SK-MEL-5 (cell line): Measurements from ENCODE around the gene RNF31. TPM values are rescaled to one million over a fixed set of nuclear protein-coding genes. Genes with fewer than 3 reads are reported as not detected.

Experiments used
- DNase-seq: peaks from one replicate; pipeline ENCODE4 v3.0.0-alpha.2; 2016; ENCODE audit warnings: low read depth, low spot score
- in situ Hi-C: cut with HindIII; loops from 2 replicates; pipeline ENCODE4 v1.10.0; 2016; ENCODE audit warnings: low sequenced_read_pairs, high pct_unique_total_duplicates, low pct_unique_long_range_greater_than_20kb
- total RNA-seq: library from RNA; depleted of rRNA; stranded (reverse); fragments of >200 nt; shearing (Covaris generic); gene quantifications from 2 replicates; pipeline ENCODE4 v1.2.3, GENCODE V29; 2014

RNF31 gene
- total RNA-seq, 1 experiment from 2014 or later, result 47.2 TPM

DNA sequence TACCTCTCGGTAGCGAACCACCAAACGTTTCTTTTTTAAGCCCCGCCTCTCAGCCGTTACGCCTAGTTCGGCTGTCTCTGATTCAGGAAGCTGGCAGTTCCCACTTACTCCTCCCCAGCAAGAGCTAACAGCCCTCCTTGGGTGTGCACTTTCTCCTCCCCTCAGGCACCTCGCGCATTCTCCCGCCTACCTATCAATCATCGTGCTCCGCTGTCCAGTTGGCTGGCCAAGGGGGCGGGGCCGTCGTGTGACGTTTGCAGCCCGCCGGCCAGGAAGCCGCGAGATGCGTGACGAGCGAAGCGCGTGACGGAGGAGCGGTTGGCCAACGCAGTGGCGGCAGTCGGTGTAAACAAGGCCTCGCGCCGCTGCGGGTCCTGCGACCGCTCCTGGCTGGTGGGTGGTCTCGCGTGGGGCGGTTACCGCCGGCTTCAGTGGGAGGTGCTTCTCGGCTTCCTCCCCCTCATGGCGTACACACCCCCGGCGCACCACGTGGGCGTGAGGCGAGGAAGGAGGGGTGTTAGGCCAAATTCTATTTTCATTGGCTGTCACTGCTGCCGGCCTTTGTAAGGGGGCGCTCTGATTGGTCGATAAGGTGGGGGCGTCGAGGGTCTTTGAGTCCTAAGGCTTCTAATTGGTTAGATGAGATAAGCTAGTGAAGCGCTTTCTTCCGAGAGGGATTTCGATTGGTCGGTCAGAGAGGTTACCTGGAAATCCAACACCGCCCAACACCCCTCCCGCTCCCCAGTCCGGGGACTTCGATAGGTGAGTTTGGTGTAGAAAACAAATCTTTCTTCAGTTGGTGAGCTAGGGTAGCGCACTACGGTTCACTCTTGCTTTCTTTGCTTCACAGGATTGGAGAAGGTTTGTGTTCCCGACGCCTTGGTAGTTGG, 32.5 kb upstream of the RNF31 start, which contains the start of the genes DCAF11 and NRL:
TSS of gene DCAF11 (plus strand) at position 246 of the 890 bp plus-strand sequence. CDS start 818 bp downstream, outside the sequence.
TSS of gene NRL (minus strand) at position 418 of the 890 bp plus-strand sequence. CDS start 32,101 bp downstream, outside the sequence.
- in situ Hi-C loops, result no loop called here
- peak; percentile 99 for DNase-seq

DNA sequence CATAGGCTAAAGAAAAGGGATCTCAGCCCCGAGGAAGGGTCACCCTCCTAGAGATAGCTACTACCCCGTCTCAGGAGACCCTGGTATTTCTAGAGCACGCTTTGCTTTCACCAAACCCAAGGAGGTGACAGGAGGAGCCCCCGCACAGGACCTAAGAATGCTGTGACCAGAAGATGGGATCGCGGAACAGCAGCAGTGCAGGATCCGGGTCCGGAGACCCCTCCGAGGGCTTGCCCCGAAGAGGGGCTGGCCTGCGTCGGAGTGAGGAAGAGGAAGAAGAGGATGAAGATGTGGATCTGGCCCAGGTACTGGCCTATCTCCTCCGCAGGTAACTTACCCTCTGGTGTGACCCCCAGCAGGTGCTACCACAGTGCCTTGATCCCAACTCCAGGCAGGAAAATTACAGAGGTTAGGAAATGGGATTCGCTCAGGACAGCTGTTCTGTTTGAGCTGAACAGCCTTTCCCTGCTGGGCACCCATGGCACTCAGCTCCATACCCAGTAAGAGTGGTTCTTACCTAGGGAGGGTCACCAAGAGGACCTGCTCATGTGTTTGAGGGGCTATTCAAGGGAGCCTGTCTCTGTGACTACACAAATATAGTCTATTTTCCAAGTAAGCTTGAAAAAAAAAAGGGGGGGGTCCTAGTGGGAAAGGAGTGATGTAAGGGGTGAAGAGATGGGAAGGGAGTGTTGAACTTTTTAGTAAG, 31.7 kb upstream of the RNF31 start:
- in situ Hi-C loops, result no loop called here
- DNase-seq, result no peak

DNA sequence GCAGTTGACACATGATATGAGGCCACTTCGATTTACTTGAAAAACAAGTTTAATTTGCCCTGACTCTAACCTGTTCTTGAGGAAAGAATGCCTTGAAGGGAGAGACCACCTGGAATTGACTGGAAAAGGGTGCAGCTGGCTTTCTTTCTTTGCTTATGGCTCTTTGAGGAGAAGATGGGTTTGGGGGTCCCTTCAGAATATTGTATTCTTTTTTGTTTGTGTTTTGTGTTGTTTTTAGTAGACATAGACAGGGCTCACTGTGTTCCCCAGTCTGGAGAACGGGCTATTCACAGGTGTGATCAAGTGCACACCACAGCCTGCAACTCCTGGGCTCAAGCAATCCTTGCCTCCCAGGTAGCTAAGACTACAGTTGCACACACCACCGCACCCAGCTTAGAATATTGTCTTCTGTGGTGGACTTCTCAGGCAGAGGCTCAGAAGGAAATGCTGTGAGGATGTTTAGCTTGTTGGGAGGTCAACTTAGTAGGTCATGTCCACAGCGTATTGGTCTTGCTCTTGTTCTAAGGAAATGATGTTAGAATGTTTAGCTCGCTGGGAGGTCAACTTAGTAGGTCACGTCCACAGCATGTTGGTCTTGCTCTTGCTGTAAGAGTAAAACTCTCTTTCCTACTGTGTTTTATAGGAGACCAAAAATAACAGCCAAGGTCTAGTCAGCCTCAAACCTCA, 31.0 kb upstream of the RNF31 start:
- in situ Hi-C loops, result no loop called here
- no peak for DNase-seq

- in situ Hi-C loops, result no loop called here
- DNase-seq, result no peak
These were observed 30.1 kb upstream of the RNF31 start for GRCh38 chr14:24117179-24117578.

DNA sequence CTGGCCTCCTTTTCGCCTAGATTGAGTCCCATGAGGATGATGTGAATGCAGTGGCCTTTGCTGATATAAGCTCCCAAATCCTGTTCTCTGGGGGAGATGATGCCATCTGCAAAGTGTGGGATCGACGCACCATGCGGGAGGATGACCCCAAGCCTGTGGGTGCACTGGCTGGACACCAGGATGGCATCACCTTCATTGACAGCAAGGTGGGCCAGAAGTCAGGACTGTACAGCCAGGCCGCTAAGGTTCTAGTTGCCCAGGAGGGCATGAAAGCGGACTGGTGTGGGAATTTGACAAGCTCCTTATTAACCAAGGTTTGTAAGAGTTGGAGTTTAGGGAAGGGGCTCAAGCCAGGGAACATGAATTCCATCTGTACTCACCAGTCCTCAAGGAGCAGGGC, 27.6 kb upstream of the RNF31 start:
- no peak for DNase-seq
- in situ Hi-C loops, result no loop called here

DNA sequence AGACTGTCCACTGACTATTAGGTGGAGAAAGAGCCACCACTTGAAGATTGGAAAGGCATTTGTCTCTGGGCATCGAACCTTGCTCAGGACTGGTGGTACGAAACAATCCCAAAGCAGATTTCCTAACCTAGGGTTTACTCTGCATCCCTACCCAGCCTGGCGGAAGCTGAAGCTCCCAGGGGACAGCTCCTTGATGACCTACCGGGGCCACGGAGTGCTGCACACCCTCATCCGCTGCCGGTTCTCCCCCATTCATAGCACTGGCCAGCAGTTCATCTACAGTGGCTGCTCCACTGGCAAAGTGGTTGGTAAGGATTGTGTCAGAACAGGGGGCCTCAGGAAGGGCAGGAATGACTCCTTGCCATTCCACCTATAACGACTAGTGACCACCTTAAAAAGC, 26.1 kb upstream of the RNF31 start:
- in situ Hi-C loops, result no loop called here
- DNase-seq, result no peak

DNA sequence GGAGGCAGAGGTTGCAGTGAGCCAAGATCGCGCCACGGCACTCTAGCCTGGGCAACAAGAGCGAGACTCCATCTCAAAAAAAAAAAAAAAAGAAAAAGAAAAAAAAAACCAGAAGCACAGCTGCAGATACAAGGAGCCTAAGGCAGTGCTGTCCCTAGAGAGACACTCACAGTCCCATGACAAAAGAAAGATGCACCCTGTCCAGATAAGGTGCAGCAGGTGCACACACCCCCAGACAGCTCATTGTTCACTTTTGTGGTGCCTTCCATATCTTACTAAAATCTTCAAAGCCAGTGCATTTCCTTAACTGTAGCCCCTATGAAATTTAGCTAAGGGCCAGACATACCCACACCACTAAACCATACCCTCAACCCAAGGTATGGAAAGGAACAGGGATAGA, 24.9 kb upstream of the RNF31 start:
- in situ Hi-C loops, result no loop called here
- no peak for DNase-seq

- in situ Hi-C loops, result no loop called here
- no peak for DNase-seq
These were observed 24.4 kb upstream of the RNF31 start for GRCh38 chr14:24122898-24123297.

- in situ Hi-C loops, result no loop called here
These were observed 23.6 kb upstream of the RNF31 start for GRCh38 chr14:24123424-24124417.

DNA sequence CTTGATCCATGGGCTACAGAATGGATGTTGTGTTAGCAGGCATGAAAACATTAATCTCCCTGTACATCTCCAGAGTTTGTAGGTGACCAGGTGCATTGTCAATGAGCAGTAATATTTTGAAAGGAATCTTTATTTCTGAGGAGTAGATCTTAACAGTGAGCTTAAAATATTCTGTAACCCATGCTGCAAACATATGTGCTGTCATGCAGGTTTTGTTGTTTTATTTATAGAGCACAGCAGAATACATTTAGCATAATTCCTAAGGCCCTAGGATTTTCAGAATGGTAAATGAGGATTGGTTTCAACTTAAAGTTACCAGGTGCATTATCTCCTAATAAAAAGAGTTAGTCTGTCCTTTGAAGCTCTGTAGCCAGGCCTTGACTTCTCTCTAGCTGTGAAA, 20.4 kb upstream of the RNF31 start:
- in situ Hi-C loops, result no loop called here

More at GRCh38 chr14:24123424-24124417, 23.6 kb upstream of the RNF31 start:
- DNase-seq, result no peak

DNA sequence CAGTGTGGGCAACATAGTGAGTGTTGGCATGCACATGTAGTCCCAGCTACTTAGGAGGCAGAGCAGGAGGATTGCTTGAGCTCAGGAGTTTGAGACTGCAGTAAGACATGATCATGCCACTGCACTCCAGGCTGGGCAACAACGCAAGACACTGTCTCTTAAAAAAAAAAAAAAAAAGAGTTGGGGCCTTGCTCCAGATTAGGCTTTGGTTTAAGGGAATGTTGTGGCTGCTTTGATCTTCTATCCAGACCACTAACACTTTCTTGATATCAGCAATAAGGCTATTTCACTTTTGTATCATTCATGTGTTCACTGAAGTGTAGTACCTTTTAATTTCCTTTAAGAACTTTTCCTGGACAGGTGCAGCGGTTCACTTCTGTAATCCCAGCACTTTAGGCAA, 19.6 kb upstream of the RNF31 start:
- no peak for DNase-seq
- in situ Hi-C loops, result no loop called here

More for the DNA sequence above, 20.4 kb upstream of the RNF31 start:
- no peak for DNase-seq

DNA sequence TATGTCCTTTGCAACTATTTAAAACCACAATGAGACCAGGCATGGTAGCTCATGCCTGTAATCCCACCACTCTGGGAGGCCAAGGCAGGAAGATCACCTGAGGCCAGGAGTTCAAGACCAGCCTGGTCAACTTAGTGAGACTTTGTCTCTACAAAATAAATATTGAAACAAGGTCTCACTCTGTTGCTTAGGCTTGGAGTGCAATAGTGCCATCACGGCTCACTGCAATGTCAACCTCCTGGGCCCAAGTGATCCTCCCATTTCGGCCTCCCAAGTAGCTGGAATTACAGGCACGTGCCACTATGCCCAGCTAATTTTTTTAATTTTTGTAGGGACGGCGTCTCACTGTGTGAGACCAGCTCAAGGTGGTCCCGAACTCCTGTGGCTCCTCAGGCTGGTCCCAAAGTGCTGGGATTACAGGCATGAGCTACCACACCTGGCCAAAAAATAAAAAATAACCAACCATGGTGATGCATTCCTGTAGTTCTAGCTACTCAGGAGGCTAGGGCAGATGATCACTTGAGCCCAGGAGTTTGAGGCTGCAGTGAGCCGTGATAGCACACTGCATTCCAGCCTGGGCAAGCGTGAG, 17.8 kb upstream of the RNF31 start:
- no peak for DNase-seq
- in situ Hi-C loops, result no loop called here

GRCh38 chr14:24130380-24130716, 16.9 kb upstream of the RNF31 start, which contains the start of gene FITM1:
TSS of gene FITM1 (plus strand) at chr14:24130659. CDS start at chr14:24131564, 905 bp downstream.
- in situ Hi-C loops, result no loop called here

DNA sequence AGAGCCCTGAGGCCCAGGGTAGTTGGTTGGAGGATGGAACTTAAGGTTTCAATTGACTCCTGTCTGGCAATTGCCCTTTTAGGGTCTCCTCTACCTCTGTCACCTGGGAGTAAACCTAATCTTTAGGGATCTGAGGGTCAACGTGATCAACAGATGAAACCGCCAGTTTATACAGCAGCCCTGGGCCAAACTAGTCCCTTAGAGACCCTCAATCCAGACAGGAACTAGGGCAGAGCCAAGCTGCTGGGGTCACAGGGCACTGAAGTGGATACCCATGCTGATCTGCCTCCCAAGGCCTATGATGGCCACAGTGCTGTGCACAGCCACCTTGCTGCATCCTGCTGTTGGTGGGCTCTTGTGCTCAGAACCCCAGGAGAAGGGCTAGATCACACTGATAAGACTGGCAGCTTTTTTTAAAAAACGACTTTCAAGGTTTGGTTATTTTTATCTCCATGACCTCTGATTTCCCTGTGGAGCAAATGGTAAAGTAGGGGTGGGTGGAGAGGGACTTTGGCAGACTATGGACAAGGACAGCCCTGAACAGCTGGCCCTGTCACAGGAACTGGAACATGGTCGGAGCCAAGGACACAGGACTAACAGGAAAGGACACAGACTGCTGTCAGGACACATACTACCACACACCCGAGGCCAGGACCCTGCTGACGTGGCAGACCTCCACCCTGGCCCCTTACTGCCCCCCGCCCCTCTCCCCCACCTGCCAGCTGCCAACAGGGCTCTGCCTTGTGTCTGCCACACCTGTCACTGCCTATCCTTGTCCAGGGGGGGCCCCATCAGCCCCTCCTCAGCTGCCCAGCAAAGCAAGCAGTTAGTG, 16.4 kb upstream of the RNF31 start:
- no peak for DNase-seq
- in situ Hi-C loops, result no loop called here

More at GRCh38 chr14:24130380-24130716, 16.9 kb upstream of the RNF31 start, which contains the start of gene FITM1:
- DNase-seq, result no peak

- in situ Hi-C loops, result no loop called here
These were observed 15.7 kb upstream of the RNF31 start for GRCh38 chr14:24131549-24131966.

More at GRCh38 chr14:24131549-24131966, 15.7 kb upstream of the RNF31 start:
- no peak for DNase-seq
